CD4-positive, alpha-beta T cell treated with Interleukin-17A for 4 hours (primary cell): ENCODE data around the gene ZPR1.
"Not testable (repeated sequence)": the region's sequence is repeated elsewhere in the genome, so short reads cannot be mapped to it uniquely, and the experiment has no call there.

Experiments
- DNase-seq: peaks from one replicate; pipeline ENCODE4 v3.0.0-alpha.2; 2020; ENCODE audit warnings: mixed read lengths

The ZPR1 gene

DNA sequence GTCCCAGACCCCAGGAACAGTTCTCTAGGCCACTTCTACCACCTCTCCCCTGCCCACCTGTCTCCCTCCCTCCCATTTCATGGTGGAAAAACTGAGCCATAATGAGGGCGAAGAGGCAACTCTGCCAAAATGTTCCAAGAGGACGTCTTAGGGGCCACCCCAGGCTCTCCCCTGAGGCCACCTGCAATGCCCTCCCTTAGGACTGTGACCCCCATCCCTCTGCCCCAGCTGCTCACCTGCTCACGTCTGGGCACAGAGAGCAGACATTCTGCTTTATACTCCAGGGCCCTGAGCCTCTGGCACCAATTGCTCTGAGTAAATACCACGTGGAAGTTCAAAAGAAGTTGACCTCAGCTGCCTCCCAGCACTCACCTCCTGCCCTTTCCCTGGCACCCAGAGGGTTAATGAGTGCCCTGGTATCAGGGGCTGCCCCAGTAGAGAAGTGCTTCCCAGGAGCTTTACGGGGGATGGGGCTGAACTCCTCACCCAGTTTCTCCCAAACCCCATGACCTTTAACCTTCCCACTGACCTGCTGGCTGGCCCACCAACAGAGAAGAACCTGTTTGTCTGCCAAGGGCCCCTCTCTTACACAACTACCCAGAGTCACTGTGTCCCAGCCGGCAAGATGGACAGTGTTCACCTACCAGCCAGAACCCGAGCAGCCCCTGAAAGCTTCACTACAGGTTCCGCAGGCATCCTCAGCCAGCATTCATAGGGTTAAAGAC lies 4.5 kb upstream of the ZPR1 start:
- no peak for DNase-seq

DNA sequence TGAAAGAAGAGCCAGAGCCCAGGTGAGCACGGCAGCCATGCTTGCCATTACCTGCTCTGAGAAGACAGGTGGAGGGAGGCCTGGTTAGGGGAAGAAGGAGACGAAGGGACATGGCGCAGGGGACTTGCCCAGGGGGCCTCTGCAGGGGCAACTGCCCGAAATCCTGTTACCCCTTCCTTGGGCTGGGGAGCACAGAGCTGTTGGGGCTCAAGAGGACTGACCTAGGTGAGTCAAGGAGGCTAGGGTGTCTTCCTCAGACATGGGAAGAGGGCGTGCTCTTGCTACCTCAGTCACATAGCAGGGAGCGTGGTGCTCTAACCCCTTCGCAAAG lies 4.0 kb upstream of the ZPR1 start, which contains the start of gene APOA5:
TSS of gene APOA5 (minus strand) at position 67 of the 331 bp plus-strand sequence. CDS start at position 48, 19 bp downstream.
- DNase-seq = no peak

DNA sequence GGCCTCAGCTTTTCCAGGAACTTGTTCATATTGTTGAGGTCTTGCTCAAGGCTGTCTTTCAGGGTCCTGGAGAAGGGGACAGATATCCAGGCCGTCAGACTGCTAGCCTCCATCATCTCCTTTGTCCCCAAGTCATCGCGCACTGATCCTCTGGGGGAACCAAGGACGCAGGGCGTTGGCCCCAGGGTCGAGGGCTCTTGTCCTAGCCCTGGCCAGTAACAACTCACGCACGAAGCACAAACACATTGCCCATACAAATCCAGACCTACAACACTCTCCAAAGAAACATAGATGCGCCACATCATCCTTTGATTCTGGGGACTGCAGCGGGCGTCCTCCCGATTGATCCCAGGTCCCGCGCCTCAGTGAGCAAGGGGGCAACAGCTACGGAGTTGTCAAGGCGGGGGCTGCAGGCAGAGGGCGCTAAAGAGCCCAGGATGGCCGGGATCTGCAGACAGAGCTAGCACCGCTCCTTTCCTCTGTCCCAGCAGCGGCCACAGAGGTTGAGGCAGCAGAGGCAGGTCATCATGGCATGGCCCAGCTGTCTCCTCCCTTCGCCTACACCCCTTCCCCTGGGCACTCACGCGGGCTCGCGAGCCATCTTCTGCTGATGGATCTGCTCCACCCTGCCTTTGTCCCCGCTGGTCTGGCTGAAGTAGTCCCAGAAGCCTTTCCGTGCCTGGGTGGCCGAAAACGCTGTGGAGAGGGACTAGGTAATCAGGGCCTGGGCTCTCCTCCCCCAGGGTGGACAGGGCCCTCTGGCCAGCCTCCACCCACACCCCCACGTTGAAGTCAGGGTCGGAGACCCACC lies 3.4 kb upstream of the ZPR1 start:
- DNase-seq = peak; percentile 85

DNA sequence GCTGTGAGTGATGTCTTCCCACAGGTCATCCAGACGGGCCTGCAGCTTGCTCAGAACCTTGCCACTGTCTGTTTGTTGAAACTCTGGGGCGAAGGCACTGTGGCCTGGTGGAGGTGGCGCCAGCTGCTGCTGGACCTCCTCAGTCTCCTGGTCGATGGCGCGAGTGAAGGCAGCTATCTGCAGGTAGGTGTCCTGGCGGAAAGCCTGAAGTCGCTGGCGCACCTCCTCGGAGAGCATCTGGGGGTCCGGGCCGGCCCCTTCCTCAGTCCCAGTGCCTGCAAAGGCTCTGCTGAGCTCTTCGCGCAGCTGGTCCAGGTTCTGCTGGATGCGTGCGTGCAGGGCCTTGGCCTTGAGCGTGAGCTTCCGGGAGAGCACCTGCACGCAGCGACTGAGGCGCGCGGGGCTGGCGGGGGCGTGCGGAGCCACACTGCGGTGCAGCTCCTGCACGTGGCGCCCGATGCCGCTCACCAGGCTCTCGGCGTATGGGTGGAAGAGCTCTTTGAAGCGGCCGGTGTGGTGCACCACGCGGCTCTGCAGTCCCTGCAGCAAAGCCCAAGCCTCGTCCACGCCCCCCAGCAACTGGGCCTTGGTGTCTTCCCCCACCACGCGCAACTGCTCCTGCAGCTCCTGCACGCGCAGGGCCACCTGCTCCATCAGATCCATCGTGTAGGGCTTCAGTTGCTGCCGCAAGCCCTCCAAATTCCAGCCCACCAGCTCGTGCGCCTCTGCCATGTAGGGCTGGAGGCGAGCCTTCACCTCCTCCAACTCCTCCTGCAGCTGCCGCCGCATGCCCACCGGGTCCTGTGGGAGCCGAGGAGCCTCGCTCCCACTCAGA lies 2.6 kb upstream of the ZPR1 start:
- no peak for DNase-seq

GRCh38 chr11:116788975-116789374 lies 1.2 kb upstream of the ZPR1 start:
- no peak for DNase-seq

- no peak for DNase-seq
These were observed 711 bp upstream of the ZPR1 start for GRCh38 chr11:116788534-116788933.

GRCh38 chr11:116787436-116787785 lies 412 bp downstream of the ZPR1 start:
- DNase-seq = no peak

- no peak for DNase-seq
These were observed 857 bp downstream of the ZPR1 start for GRCh38 chr11:116786966-116787365.

DNA sequence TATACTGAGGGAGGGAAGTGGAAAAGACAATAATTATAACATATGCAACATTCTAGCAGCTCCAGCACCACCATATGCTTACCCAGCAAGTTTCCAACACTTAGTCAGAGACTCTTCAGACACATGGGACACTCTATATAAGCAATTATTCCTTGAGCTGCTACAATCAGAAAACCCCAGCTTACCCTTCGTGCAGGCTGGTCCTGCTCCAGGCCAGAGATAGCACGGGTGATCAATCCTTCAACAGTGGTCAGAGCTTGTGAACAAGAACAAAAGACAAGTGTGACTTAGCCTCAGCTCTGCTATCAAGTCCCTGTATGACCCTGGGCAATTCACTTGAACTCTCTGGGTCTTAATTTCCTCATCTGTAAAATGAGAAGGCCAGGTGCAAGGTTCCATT lies 1.5 kb downstream of the ZPR1 start:
- no peak for DNase-seq

DNA sequence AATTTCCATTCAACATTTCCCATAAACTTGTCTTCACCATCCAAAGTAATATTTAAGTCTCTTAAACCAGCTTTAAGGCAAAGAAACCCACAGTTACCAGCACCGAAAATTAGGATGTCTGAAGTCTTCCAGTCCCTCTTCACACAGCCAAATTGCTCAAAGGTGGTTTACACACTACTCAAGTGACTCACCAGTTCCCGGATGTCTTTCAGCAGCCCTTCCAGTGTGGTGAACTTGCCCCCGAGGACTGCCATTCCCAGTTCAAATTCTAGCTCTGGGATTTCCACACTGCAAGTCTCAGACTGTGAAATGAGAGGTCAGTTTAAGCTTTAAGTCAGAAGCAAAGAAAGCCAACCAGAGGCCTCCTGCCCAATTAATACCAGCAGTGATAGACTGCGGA lies 5.1 kb downstream of the ZPR1 start:
- DNase-seq = no peak

DNA sequence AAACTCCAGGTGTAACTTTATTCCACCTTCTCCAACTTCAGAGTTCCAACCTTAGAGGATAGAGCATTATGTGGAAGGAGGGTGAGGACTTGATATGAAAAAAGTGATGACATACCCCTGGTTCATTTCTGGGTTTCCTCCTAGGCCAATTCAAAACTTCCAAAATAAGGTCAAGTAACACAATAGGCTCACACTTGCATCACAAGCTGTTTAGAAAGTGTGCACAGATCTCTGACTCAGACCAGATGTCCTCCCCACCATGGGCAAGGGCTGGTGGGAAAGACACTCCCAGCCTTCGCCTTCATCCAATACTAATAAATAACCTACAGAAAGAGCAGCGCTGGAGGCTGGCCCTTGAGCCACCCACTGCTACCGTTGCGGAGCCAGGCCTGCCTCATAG lies 9.3 kb downstream of the ZPR1 start:
- DNase-seq = no peak

GRCh38 chr11:116777056-116777455 lies 10.8 kb downstream of the ZPR1 start:
- no peak for DNase-seq

GRCh38 chr11:116776522-116776984 lies 11.3 kb downstream of the ZPR1 start:
- DNase-seq = no peak

DNA sequence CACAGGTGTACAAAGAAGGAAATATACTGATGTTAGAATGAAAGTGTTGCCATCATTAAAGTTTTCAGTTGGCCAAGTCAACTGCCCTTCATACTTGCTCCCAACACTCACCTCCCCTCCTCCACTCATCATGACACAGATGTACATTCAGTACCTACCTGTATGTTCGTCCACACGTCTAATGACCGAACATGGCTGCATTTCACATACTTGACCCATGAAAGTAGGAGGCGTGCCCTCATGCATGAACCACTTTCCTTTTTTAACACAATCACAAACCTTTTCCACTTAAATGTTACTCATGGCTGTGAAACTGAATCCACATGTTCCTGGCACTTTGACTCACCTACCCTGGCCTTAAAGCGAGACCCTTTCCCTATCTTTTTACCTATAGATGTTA lies 11.8 kb downstream of the ZPR1 start:
- no peak for DNase-seq

DNA sequence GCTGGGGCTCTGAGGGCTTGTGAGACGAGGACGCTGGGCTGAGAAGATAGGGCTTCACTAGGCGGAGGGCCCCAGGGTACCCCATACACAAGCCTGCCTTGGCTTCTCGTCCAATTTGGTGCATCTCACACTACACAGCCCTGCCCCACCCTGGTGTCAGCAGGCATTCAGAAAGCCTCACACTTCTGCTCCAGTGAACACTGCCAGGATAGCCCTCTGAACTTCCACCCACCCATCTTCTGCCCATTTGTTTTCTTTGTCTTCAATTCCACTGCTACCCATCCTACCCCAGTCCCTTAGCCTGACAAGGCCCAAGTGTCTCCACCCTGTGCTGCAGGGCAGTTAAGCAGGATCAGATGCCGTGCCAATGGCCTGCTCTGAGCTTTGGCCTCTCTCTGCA lies 13.2 kb downstream of the ZPR1 start:
- no peak for DNase-seq

DNA sequence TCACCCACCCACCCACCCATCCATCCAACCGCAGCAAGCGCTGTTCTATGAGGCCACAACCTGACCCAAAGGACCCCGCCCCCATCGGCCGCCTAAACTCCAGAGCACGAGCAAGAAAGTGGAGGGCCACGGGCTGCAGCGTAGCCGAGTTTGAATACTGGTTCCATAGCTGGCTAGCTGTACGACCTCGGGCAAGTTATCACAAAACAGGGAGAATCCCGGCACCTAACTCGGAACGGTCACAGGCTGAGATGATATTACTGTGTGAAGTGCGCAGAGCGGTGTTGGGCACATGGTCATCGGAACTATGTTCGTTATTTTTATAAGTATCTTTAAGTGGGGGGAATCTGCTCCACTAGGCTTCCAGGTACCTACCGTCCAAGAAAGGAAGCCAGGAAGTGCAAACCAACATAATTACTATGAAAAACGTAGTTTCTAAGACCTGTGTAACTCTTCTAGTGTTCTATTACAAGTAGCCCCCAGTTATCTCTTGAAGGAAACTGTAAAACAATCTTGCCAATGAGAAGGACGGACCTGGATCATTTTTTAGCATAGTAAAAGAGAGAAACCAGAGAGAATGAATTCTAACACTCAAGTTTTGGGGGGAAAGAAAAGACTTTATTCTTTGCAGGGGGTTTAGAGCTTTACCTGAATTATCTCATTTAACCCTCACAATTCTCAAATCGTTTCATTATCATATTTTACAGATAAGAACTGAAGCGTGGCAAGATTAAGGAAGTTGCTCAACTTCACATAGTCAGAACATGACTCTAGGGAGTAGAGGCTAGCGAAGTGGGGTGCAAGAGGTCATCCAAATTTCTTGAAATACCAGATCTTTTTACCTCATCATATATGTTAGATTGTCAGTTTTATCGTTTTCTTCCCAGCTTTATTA lies 14.4 kb downstream of the ZPR1 start:
- no peak for DNase-seq

- DNase-seq = peak; percentile 95
These were observed 15.2 kb downstream of the ZPR1 start, which contains the start of gene BUD13 for GRCh38 chr11:116772443-116773202. Gene BUD13, minus strand, starts transcription at chr11:116772987. Its CDS starts 23 bp downstream, at chr11:116772964.

GRCh38 chr11:116771935-116772334 lies 15.9 kb downstream of the ZPR1 start:
- DNase-seq = no peak

DNA sequence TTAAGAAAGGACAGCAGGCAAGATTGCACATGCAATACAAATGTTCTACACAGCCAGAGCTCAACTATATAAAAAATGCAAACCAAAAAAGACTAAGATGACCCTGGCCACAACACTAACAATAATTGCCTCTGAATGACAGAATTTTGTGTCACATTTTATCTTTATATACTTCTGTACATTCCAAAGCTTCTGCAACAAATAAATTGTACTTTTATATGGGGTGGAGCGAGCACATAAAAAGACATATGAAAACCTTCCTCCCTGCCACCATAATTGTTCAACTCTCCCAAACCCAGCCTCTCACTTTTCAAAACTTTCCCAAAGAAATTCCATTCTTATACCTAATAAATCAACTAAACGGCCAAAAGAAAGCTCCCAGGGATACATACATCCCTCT lies 25.7 kb downstream of the ZPR1 start:
- no peak for DNase-seq

GRCh38 chr11:116756044-116756443 lies 31.8 kb downstream of the ZPR1 start:
- DNase-seq = not testable (repeated sequence)

GRCh38 chr11:116750070-116750718 lies 37.6 kb downstream of the ZPR1 start:
- no peak for DNase-seq
